Ovary (tissue), 9 donors: ENCODE measurements around the gene WDR59. TPM values are rescaled to one million over a fixed set of nuclear protein-coding genes. Genes with fewer than 3 reads are reported as not detected.

Source experiments
- DNase-seq, 5 donors: peaks; one replicate each; pipeline ENCODE4 v3.0.0-alpha.2; 2019 to 2020
- H3K27ac ChIP-seq, 2 donors: fragments of 200-600 bp; one replicate each; pipeline versions ENCODE4 v1.5.1 to v1.8.0; 2019 to 2022
- H3K27me3 ChIP-seq: fragments of 200-600 bp; one replicate; pipeline ENCODE4 v1.8.0; 2022
- H3K36me3 ChIP-seq: fragments of 200-600 bp; sonication (generic); one replicate; pipeline ENCODE4 v1.5.1; 2019
- H3K4me1 ChIP-seq: one replicate; pipeline ENCODE4 v1.8.1; 2013; ENCODE audit warnings: mild to moderate bottlenecking, moderate library complexity; ENCODE audit not compliant: insufficient read depth
- H3K4me3 ChIP-seq: fragments of 200-600 bp; sonication (generic); one replicate; pipeline ENCODE4 v1.5.1; 2017
- H3K9me3 ChIP-seq, 2 donors: fragments of 200-600 bp in 1 of 2; sonication (generic) in 1 of 2; one replicate each; pipeline versions ENCODE4 v1.5.1 to v1.8.1; 2013 to 2019; ENCODE audit warnings: mild to moderate bottlenecking in 1 of 2, moderate library complexity in 1 of 2
- CTCF ChIP-seq, 3 donors: fragments of 450-650 bp in 2 of 3; fragments of 200-600 bp in 1 of 3; IDR thresholded peaks; one replicate each; pipeline versions ENCODE4 v1.5.1 to v1.8.0; 2016 to 2022; ENCODE audit warnings: antibody characterized with exemption in 3 of 3, mild to moderate bottlenecking in 1 of 3
- EP300 ChIP-seq: sonication (generic); formaldehyde crosslinking; IDR thresholded peaks from one replicate; pipeline ENCODE4 v1.6.1; 2017; ENCODE audit warnings: antibody characterized with exemption
- POLR2A ChIP-seq: fragments of 450-650 bp; IDR thresholded peaks from one replicate; pipeline ENCODE4 v1.6.1; 2017; ENCODE audit warnings: antibody characterized with exemption, mild to moderate bottlenecking, moderate library complexity
- WGBS, 3 donors: extraction: QIAGEN DNeasy Blood & Tissue Kit in 1 of 3; methylation state at CpG; one replicate each; pipeline versions ENCODE4 v1.1.5 to v1.1.7; 2013 to 2017; 5-methylcytosine and 5-hydroxymethylcytosine counted together
- intact Hi-C, 4 donors: fragments of 100-400 bp; cut with DNase I; formaldehyde crosslinking; loops; one replicate each; pipeline versions ENCODE4 v1.11.0 to v1.15.1; 2022 to 2023
- polyA plus RNA-seq, 2 donors: library from polyadenylated mRNA; stranded (reverse); fragments of 200-250 nt in 1 of 2; fragments of 350-450 nt in 1 of 2; fragmentation: Illumina TruSeq in 1 of 2; extraction: RNeasy Lipid Tissue Mini Kit (QIAGEN cat#74804) in 1 of 2; gene quantifications; one replicate each; pipeline ENCODE4 v1.2.3, GENCODE V29; 2013 to 2014
- total RNA-seq, 7 donors: library from RNA; depleted of rRNA in 2 of 7; stranded (reverse); fragments of >200 nt in 2 of 7; fragmentation: NEBNext Ultra II Directional in 3 of 7; extraction: Animal tissue kit (Norgen Biotek cat#: 25700) in 3 of 7; gene quantifications; one replicate each; pipeline versions ENCODE4 v1.1.0 to v1.2.4, GENCODE V29; 2016 to 2023
- donor health status: DM: no; HTN: no; CAD: no; lungs with moderate emphysema.
- donor health status: DM: no; HTN: no; CAD: no.
- donor health status: Bipolar disorder and iron deficiency.
- donor health status: DM: yes; HTN: yes; CAD: no.
- donor health status: DM: no; HTN: no; CAD: no.
- donor health status: DM: yes; HTN: yes; CAD: no.

Gene WDR59
- total and polyA plus RNA-seq, 9 donors, result 23.6 to 82.3 (median 59.3) TPM

GRCh38 chr16:74877706-74878105 lies 107.2 kb downstream of the WDR59 start:
- H3K4me3 ChIP-seq, result no peak overlapping the region
- H3K36me3 ChIP-seq, result no peaks in the 10 kb centered on the region
- DNase-seq, result no peak
- H3K27ac ChIP-seq, result no peak overlapping the region
- no peaks in the 10 kb centered on the region for H3K4me1 ChIP-seq
- no peaks in the 10 kb centered on the region for H3K27me3 ChIP-seq
- 94 to 96% (median 95%) methylated on average over 7 of the region's 7 CpGs for WGBS, 3 donors
- H3K9me3 ChIP-seq, result no peaks in the 10 kb centered on the region
- no peak for TF ChIP-seq CTCF (IDR thresholded peaks at IDR 0.05)
- TF ChIP-seq EP300, result no peak
- no peak for TF ChIP-seq POLR2A
- intact Hi-C loops, result no loop called here

- H3K36me3 ChIP-seq, result no peaks in the 10 kb centered on the region
- no peak for DNase-seq
- H3K27ac ChIP-seq, result no peak overlapping the region
- H3K4me1 ChIP-seq, result no peaks in the 10 kb centered on the region
- no peaks in the 10 kb centered on the region for H3K9me3 ChIP-seq
- WGBS, 3 donors, result 93% methylated on average over 13 of the region's 13 CpGs
- intact Hi-C loops, result no loop called here
- no peak overlapping the region for H3K4me3 ChIP-seq
- H3K27me3 ChIP-seq, result no peaks in the 10 kb centered on the region
- TF ChIP-seq POLR2A (no peak), EP300 (no peak), CTCF (IDR thresholded peaks at IDR 0.05) (no peak)
These were observed 109.9 kb downstream of the WDR59 start for GRCh38 chr16:74874912-74875546.

GRCh38 chr16:74874123-74874522 lies 110.8 kb downstream of the WDR59 start:
- no peak overlapping the region for H3K4me3 ChIP-seq
- H3K9me3 ChIP-seq, result no peaks in the 10 kb centered on the region
- no peaks in the 10 kb centered on the region for H3K36me3 ChIP-seq
- WGBS, 3 donors, result 87 to 92% (median 91%) methylated on average over 14 of the region's 14 CpGs
- TF ChIP-seq CTCF (IDR thresholded peaks at IDR 0.05) (no peak), POLR2A (no peak), EP300 (no peak)
- no peaks in the 10 kb centered on the region for H3K27me3 ChIP-seq
- no peaks in the 10 kb centered on the region for H3K4me1 ChIP-seq
- intact Hi-C loops, result no loop called here
- no peak overlapping the region for H3K27ac ChIP-seq
- no peak for DNase-seq

- WGBS, 3 donors, result 92 to 98% (median 94%) methylated on average over 2 of the region's 2 CpGs
- intact Hi-C loops, result no loop called here
- no peaks in the 10 kb centered on the region for H3K36me3 ChIP-seq
These were observed 112.6 kb downstream of the WDR59 start for GRCh38 chr16:74872302-74872701.

DNA sequence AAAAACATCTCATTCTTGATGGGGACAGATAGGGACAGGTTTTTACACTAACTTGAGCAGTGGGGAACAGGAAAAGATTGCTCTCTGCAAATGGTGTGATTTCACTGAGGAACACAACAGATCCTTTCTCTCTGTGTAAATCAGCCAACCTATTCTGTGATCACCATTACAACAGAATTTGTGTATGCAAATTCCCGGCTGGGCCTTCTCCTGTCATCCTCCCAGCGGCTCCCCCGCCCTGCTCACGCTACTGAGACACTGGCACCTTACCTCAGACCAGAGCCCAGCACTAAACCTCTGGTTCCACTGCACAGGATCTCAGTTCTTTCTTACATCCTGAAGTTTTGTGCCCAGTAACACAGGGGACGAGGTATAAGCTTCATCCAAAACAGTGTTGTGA lies 113.3 kb downstream of the WDR59 start:
- Histone ChIP-seq H3K36me3 (no peaks in the 10 kb centered on the region), H3K4me1 (no peaks in the 10 kb centered on the region), H3K27me3 (no peaks in the 10 kb centered on the region), H3K9me3 (no peaks in the 10 kb centered on the region), H3K4me3 (no peak overlapping the region), H3K27ac (no peak overlapping the region)
- DNase-seq, result no peak
- TF ChIP-seq CTCF (IDR thresholded peaks at IDR 0.05), result no peak
- TF ChIP-seq POLR2A, result no peak
- TF ChIP-seq EP300, result no peak
- intact Hi-C loops, result no loop called here
- 69 to 89% (median 85%) methylated on average over 5 of the region's 5 CpGs for WGBS, 3 donors

More at GRCh38 chr16:74872302-74872701, 112.6 kb downstream of the WDR59 start:
- no peaks in the 10 kb centered on the region for H3K9me3 ChIP-seq
- H3K27ac ChIP-seq, result no peak overlapping the region
- H3K4me3 ChIP-seq, result no peak overlapping the region
- H3K4me1 ChIP-seq, result no peaks in the 10 kb centered on the region
- TF ChIP-seq EP300, result no peak
- H3K27me3 ChIP-seq, result no peaks in the 10 kb centered on the region
- DNase-seq, result no peak
